Right atrium auricular region (tissue), 2 donors: ENCODE data around the gene KANSL2. TPM values are rescaled to one million over a fixed set of nuclear protein-coding genes. Genes with fewer than 3 reads are reported as not detected.
A peak's percentile ranks its signal among the peaks of the same experiment; 100 is the strongest.
"Not testable (repeated sequence)": the region's sequence is repeated elsewhere in the genome, so short reads cannot be mapped to it uniquely, and the experiment has no call there.

Source experiments
- DNase-seq: peaks from one replicate; pipeline ENCODE4 v3.0.0-alpha.2; 2019; ENCODE audit warnings: low spot score
- H3K27ac ChIP-seq, 2 donors: fragments of 200-600 bp; sonication (generic); 1 replicate in 1 of 2; 2 replicates in 1 of 2; pipeline ENCODE4 v1.5.1; 2016 to 2019
- H3K27me3 ChIP-seq, 2 donors: fragments of 200-600 bp; sonication (generic); one replicate each; pipeline versions ENCODE4 v1.5.1 to v1.6.0; 2017 to 2019
- H3K36me3 ChIP-seq: fragments of 200-600 bp; sonication (generic); one replicate; pipeline ENCODE4 v1.5.1; 2016
- H3K4me1 ChIP-seq, 2 donors: fragments of 200-600 bp; sonication (generic); one replicate each; pipeline versions ENCODE4 v1.5.1 to v1.6.0; 2017 to 2019
- H3K4me3 ChIP-seq, 2 donors: fragments of 200-600 bp; sonication (generic); 1 replicate in 1 of 2; 2 replicates in 1 of 2; pipeline ENCODE4 v1.5.1; 2017 to 2019; ENCODE audit warnings: mild to moderate bottlenecking in 1 of 2, moderate library complexity in 1 of 2
- H3K9me3 ChIP-seq, 2 donors: fragments of 200-600 bp; sonication (generic); one replicate each; pipeline ENCODE4 v1.5.1; 2019
- CTCF ChIP-seq, 2 donors: fragments of 200-600 bp; sonication (generic); IDR thresholded peaks; one replicate each; pipeline ENCODE4 v1.5.1; 2019; ENCODE audit warnings: antibody characterized with exemption in 2 of 2
- total RNA-seq, 2 donors: library from RNA; depleted of rRNA; stranded (reverse); fragments of >200 nt; gene quantifications; one replicate each; pipeline ENCODE4 v1.1.0, GENCODE V29; 2016

Gene KANSL2
- total RNA-seq, 2 donors from 2014 or later, result 17.4 to 38.4 TPM

GRCh38 chr12:48631071-48631470 lies 51.0 kb downstream of the KANSL2 start:
- H3K27me3 ChIP-seq, result no peaks in the 10 kb centered on the region
- H3K36me3 ChIP-seq, result no peaks in the 10 kb centered on the region
- no peak overlapping the region for H3K4me3 ChIP-seq
- no peaks in the 10 kb centered on the region for H3K9me3 ChIP-seq
- TF ChIP-seq CTCF (IDR thresholded peaks at IDR 0.05), result no peak
- no peaks in the 10 kb centered on the region for H3K4me1 ChIP-seq
- H3K27ac ChIP-seq, result no peak overlapping the region
- no peak for DNase-seq

- no peak for DNase-seq
- H3K36me3 ChIP-seq, result no peaks in the 10 kb centered on the region
Observed at GRCh38 chr12:48630346-48630745, 51.7 kb downstream of the KANSL2 start.

GRCh38 chr12:48629541-48629940 lies 52.5 kb downstream of the KANSL2 start:
- TF ChIP-seq CTCF (IDR thresholded peaks at IDR 0.05), result no peak
- Histone ChIP-seq H3K9me3 (no peaks in the 10 kb centered on the region), H3K27ac (no peak overlapping the region), H3K36me3 (no peaks in the 10 kb centered on the region), H3K4me1 (no peaks in the 10 kb centered on the region), H3K4me3 (no peak overlapping the region), H3K27me3 (no peaks in the 10 kb centered on the region)
- DNase-seq, result no peak

More at GRCh38 chr12:48630346-48630745, 51.7 kb downstream of the KANSL2 start:
- TF ChIP-seq CTCF (IDR thresholded peaks at IDR 0.05), result no peak
- H3K9me3 ChIP-seq, result no peaks in the 10 kb centered on the region
- H3K4me1 ChIP-seq, result no peaks in the 10 kb centered on the region
- H3K4me3 ChIP-seq, result no peak overlapping the region
- no peak overlapping the region for H3K27ac ChIP-seq
- no peaks in the 10 kb centered on the region for H3K27me3 ChIP-seq

GRCh38 chr12:48627556-48627955 lies 54.5 kb downstream of the KANSL2 start:
- no peak overlapping the region for H3K4me3 ChIP-seq
- DNase-seq, result no peak
- H3K36me3 ChIP-seq, result no peaks in the 10 kb centered on the region
- no peaks in the 10 kb centered on the region for H3K4me1 ChIP-seq
- no peak for TF ChIP-seq CTCF (IDR thresholded peaks at IDR 0.05)
- no peaks in the 10 kb centered on the region for H3K27me3 ChIP-seq
- no peak overlapping the region for H3K27ac ChIP-seq
- H3K9me3 ChIP-seq, result no peaks in the 10 kb centered on the region

GRCh38 chr12:48622997-48623396 lies 59.0 kb downstream of the KANSL2 start:
- not testable (repeated sequence) for H3K36me3 ChIP-seq, H3K9me3 ChIP-seq, H3K27me3 ChIP-seq, H3K4me1 ChIP-seq, H3K4me3 ChIP-seq, DNase-seq, H3K27ac ChIP-seq

- peak; percentile 97 to 98 for TF ChIP-seq CTCF (IDR thresholded peaks at IDR 0.05)
- Histone ChIP-seq H3K27me3 (no peaks in the 10 kb centered on the region), H3K4me3 (no peak overlapping the region), H3K9me3 (peaks cover 0 to 9% of the 10 kb centered on the region in 2 donors), H3K36me3 (no peaks in the 10 kb centered on the region), H3K27ac (no peak overlapping the region), H3K4me1 (no peaks in the 10 kb centered on the region)
- peak; percentile 79 for DNase-seq
Observed at GRCh38 chr12:48618541-48618940, 63.5 kb downstream of the KANSL2 start.
